Myocyte (in vitro differentiated cells): Measurements from ENCODE around the gene ATG101. TPM values are rescaled to one million over a fixed set of nuclear protein-coding genes. Genes with fewer than 3 reads are reported as not detected.
A peak's percentile ranks its signal among the peaks of the same experiment; 100 is the strongest.

Experiments used
- DNase-seq: peaks from one replicate; pipeline ENCODE4 v3.0.0-alpha.2; 2012; ENCODE audit warnings: low read depth
- polyA plus RNA-seq: library from polyadenylated mRNA; unstranded; fragments of >200 nt; gene quantifications from one replicate; pipeline ENCODE4 v1.2.1, GENCODE V29; 2012; ENCODE audit warnings: missing spikeins
- total RNA-seq: library from RNA; depleted of rRNA; stranded (reverse); fragments of >200 nt; gene quantifications from 2 replicates; pipeline ENCODE4 v1.2.3, GENCODE V29; 2014

The ATG101 gene
- total RNA-seq = 93.8 and 105 TPM in 2 replicates
- 152 TPM for polyA plus RNA-seq

GRCh38 chr12:52069327-52070184, at the start of gene ATG101:
ATG101 (plus strand) TSS chr12:52069978; CDS start chr12:52073651, 3,673 bp downstream.
- peak; percentile 94 for DNase-seq

- DNase-seq = peak; percentile 63
These were observed 49.0 kb upstream of the ATG101 start for GRCh38 chr12:52020539-52021336.

GRCh38 chr12:52022841-52023181, 47.0 kb upstream of the ATG101 start:
- no peak for DNase-seq

GRCh38 chr12:52023182-52023975, 46.4 kb upstream of the ATG101 start:
- peak; percentile 66 for DNase-seq

GRCh38 chr12:52023976-52024688, 45.6 kb upstream of the ATG101 start:
- peak; percentile 63 for DNase-seq

- DNase-seq = no peak
These were observed 44.9 kb upstream of the ATG101 start for GRCh38 chr12:52024845-52025230.

GRCh38 chr12:52026263-52026662, 43.5 kb upstream of the ATG101 start:
- DNase-seq = peak; percentile 47

- DNase-seq = peak; percentile 42
These were observed 42.5 kb upstream of the ATG101 start for GRCh38 chr12:52027085-52027843.

GRCh38 chr12:52029685-52030084, 40.1 kb upstream of the ATG101 start:
- DNase-seq = peak; percentile 82

GRCh38 chr12:52032446-52032803, 37.4 kb upstream of the ATG101 start:
- DNase-seq = peak; percentile 54

GRCh38 chr12:52032804-52033445, 36.9 kb upstream of the ATG101 start:
- DNase-seq = peak; percentile 95

- no peak for DNase-seq
These were observed 36.2 kb upstream of the ATG101 start for GRCh38 chr12:52033446-52034140.

GRCh38 chr12:52035190-52035589, 34.6 kb upstream of the ATG101 start:
- DNase-seq = no peak

- no peak for DNase-seq
These were observed 33.9 kb upstream of the ATG101 start for GRCh38 chr12:52035926-52036325.

- DNase-seq = peak; percentile 85
These were observed 33.1 kb upstream of the ATG101 start for GRCh38 chr12:52036587-52037171.

- no peak for DNase-seq
These were observed 32.4 kb upstream of the ATG101 start for GRCh38 chr12:52037248-52037861.

GRCh38 chr12:52038447-52038846, 31.3 kb upstream of the ATG101 start:
- no peak for DNase-seq

- DNase-seq = no peak
These were observed 28.7 kb upstream of the ATG101 start for GRCh38 chr12:52041035-52041434.
